Neural cell (in vitro differentiated cells): ENCODE measurements around the gene ARFGAP1. TPM values are rescaled to one million over a fixed set of nuclear protein-coding genes. Genes with fewer than 3 reads are reported as not detected.
A peak's percentile ranks its signal among the peaks of the same experiment; 100 is the strongest.

Experiments
- H2AFZ ChIP-seq: fragments of 200-600, 300-800 bp; sonication (generic), shearing (Covaris generic); 2 replicates; pipeline ENCODE4 v1.6.0; 2014; ENCODE audit warnings: low read depth, mild to moderate bottlenecking, antibody characterized with exemption, low read length, moderate library complexity
- H3F3A ChIP-seq: fragments of 200-600 bp; shearing (Covaris generic); 2 replicates; pipeline ENCODE4 v1.6.1; 2016; ENCODE audit warnings: mild to moderate bottlenecking, moderate library complexity, mixed read lengths, antibody characterized with exemption, low read length; ENCODE audit not compliant: insufficient read depth, poor library complexity, severe bottlenecking
- H3K27ac ChIP-seq: fragments of 200-600, 300-800 bp; sonication (generic), shearing (Covaris generic); 2 replicates; pipeline ENCODE4 v1.5.1; 2014; ENCODE audit warnings: mild to moderate bottlenecking, low read length, moderate library complexity
- H3K27me3 ChIP-seq: fragments of 300-800, 200-600 bp; sonication (generic), shearing (Covaris generic); 2 replicates; pipeline ENCODE4 v1.6.0; 2014; ENCODE audit warnings: mild to moderate bottlenecking, low read depth, low read length, moderate library complexity; ENCODE audit not compliant: insufficient read depth
- H3K36me3 ChIP-seq: fragments of 300-800, 200-600 bp; sonication (generic), shearing (Covaris generic); 2 replicates; pipeline ENCODE4 v1.5.1; 2014; ENCODE audit warnings: mild to moderate bottlenecking, antibody characterized with exemption, low read length, moderate library complexity; ENCODE audit not compliant: insufficient read depth
- H3K4me2 ChIP-seq: fragments of 300-800, 200-600 bp; sonication (generic), shearing (Covaris generic); 2 replicates; pipeline ENCODE4 v1.6.0; 2014; ENCODE audit warnings: mild to moderate bottlenecking, low read length
- H3K4me3 ChIP-seq: fragments of 300-800, 200-600 bp; sonication (generic), shearing (Covaris generic); 2 replicates; pipeline ENCODE4 v1.5.1; 2014; ENCODE audit warnings: mild to moderate bottlenecking, low read length, moderate library complexity
- H3K79me2 ChIP-seq: fragments of 200-600 bp; shearing (Covaris generic); replicated peaks from 2 replicates; pipeline ENCODE4 v1.6.0; 2014; ENCODE audit warnings: mild to moderate bottlenecking, low read length, moderate library complexity; ENCODE audit not compliant: insufficient read depth
- H3K9ac ChIP-seq: fragments of 300-800, 200-600 bp; sonication (generic), shearing (Covaris generic); 2 replicates; pipeline ENCODE4 v1.6.1; 2016; ENCODE audit warnings: mild to moderate bottlenecking, low read length, mixed read lengths
- H3K9me2 ChIP-seq: fragments of 200-600 bp; shearing (Covaris generic); 2 replicates; pipeline ENCODE4 v1.6.1; 2016; ENCODE audit warnings: mild to moderate bottlenecking, low read length, mixed read lengths; ENCODE audit not compliant: insufficient read depth
- H3K9me3 ChIP-seq: fragments of 200-600, 300-800 bp; sonication (generic), shearing (Covaris generic); 2 replicates; pipeline ENCODE4 v1.6.1; 2016; ENCODE audit warnings: mild to moderate bottlenecking, mixed run types, low read length, moderate library complexity, mixed read lengths
- H4K20me1 ChIP-seq: fragments of 200-600 bp; shearing (Covaris generic); 2 replicates; pipeline ENCODE4 v1.6.1; 2016; ENCODE audit warnings: mild to moderate bottlenecking, mixed run types; ENCODE audit not compliant: insufficient read depth
- EP300 ChIP-seq: fragments of 450-650 bp; conservative IDR thresholded peaks from 2 replicates; pipeline ENCODE4 v1.6.1; 2014; ENCODE audit warnings: antibody characterized with exemption, mild to moderate bottlenecking, moderate library complexity; ENCODE audit not compliant: poor library complexity, severe bottlenecking
- EZH2 ChIP-seq: fragments of 200-600, 300-800 bp; shearing (Covaris generic), sonication (generic); IDR thresholded peaks from 2 replicates; pipeline ENCODE4 v1.6.1; 2014; ENCODE audit warnings: antibody characterized with exemption, low read length, borderline replicate concordance, mild to moderate bottlenecking; ENCODE audit not compliant: insufficient read depth, poor library complexity, severe bottlenecking
- MXI1 ChIP-seq: fragments of 450-650 bp; conservative IDR thresholded peaks from 2 replicates; pipeline ENCODE4 v1.6.1; 2014; ENCODE audit warnings: antibody characterized with exemption, mild to moderate bottlenecking; ENCODE audit not compliant: poor library complexity, severe bottlenecking
- POLR2AphosphoS5 ChIP-seq: IDR thresholded peaks from 2 replicates; pipeline ENCODE4 v1.6.1; 2012
- RAD21 ChIP-seq: fragments of 450-650 bp; conservative IDR thresholded peaks from 2 replicates; pipeline ENCODE4 v1.6.1; 2014; ENCODE audit warnings: antibody characterized with exemption, mild to moderate bottlenecking, moderate library complexity
- SMC3 ChIP-seq: fragments of 450-650 bp; conservative IDR thresholded peaks from 2 replicates; pipeline ENCODE4 v1.6.1; 2014; ENCODE audit warnings: antibody characterized with exemption, mild to moderate bottlenecking, moderate library complexity; ENCODE audit not compliant: poor library complexity
- TAF1 ChIP-seq: IDR thresholded peaks from 2 replicates; pipeline ENCODE4 v1.6.1; 2012; ENCODE audit warnings: low read depth
- polyA plus RNA-seq: library from polyadenylated mRNA; depleted of rRNA; stranded (reverse); fragments of >200 nt; gene quantifications from 2 replicates; pipeline ENCODE4 v1.2.3, GENCODE V29; 2014
- TF ChIP-seq, protein P1 (sequence below): IDR thresholded peaks from 2 replicates; pipeline ENCODE4 v1.6.1; 2012; ENCODE audit warnings: borderline replicate concordance
- TF ChIP-seq, protein P2 (sequence below): fragments of 450-650 bp; IDR thresholded peaks from 2 replicates; pipeline ENCODE4 v1.5.1; 2014; ENCODE audit warnings: antibody characterized with exemption, mild to moderate bottlenecking, moderate library complexity; ENCODE audit not compliant: poor library complexity, severe bottlenecking

ARFGAP1 gene
- polyA plus RNA-seq, 1 donor from 2014 or later, result 70.2 TPM

DNA sequence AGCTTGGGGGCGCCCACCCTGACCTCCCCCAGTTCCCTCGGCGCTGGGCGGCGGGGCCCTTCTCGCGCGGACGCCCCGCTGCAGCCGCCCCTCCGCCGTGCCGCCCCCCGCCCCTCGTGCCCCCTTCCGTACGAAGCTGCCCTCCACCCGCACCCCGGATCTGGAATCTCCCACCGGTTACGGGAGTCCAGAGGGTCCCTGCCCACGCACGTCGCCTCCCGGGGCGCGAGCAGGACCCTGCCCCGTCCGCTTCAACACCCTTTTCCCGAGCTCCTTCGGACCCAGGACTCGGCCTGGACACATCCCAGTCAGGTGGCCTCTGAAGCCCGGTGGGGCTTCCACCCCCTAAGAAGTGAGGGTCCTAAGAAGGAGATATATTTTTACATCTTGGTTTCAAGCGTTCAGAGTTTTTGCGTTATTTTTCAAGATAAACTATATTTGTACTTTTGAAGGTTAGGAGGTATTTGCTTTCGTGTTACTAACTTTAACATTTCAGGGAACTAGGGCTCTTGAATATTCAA lies 506 bp downstream of the ARFGAP1 start:
- no peaks in the 10 kb centered on the region for H4K20me1 ChIP-seq
- TF ChIP-seq EZH2 (no peak), SMC3 (no peak), EP300 (no peak), RAD21 (no peak), POLR2AphosphoS5 (no peak), TAF1 (no peak), MXI1 (no peak)
- TF ChIP-seq, protein P1, sequence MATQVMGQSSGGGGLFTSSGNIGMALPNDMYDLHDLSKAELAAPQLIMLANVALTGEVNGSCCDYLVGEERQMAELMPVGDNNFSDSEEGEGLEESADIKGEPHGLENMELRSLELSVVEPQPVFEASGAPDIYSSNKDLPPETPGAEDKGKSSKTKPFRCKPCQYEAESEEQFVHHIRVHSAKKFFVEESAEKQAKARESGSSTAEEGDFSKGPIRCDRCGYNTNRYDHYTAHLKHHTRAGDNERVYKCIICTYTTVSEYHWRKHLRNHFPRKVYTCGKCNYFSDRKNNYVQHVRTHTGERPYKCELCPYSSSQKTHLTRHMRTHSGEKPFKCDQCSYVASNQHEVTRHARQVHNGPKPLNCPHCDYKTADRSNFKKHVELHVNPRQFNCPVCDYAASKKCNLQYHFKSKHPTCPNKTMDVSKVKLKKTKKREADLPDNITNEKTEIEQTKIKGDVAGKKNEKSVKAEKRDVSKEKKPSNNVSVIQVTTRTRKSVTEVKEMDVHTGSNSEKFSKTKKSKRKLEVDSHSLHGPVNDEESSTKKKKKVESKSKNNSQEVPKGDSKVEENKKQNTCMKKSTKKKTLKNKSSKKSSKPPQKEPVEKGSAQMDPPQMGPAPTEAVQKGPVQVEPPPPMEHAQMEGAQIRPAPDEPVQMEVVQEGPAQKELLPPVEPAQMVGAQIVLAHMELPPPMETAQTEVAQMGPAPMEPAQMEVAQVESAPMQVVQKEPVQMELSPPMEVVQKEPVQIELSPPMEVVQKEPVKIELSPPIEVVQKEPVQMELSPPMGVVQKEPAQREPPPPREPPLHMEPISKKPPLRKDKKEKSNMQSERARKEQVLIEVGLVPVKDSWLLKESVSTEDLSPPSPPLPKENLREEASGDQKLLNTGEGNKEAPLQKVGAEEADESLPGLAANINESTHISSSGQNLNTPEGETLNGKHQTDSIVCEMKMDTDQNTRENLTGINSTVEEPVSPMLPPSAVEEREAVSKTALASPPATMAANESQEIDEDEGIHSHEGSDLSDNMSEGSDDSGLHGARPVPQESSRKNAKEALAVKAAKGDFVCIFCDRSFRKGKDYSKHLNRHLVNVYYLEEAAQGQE, result no peak
- TF ChIP-seq, protein P2, sequence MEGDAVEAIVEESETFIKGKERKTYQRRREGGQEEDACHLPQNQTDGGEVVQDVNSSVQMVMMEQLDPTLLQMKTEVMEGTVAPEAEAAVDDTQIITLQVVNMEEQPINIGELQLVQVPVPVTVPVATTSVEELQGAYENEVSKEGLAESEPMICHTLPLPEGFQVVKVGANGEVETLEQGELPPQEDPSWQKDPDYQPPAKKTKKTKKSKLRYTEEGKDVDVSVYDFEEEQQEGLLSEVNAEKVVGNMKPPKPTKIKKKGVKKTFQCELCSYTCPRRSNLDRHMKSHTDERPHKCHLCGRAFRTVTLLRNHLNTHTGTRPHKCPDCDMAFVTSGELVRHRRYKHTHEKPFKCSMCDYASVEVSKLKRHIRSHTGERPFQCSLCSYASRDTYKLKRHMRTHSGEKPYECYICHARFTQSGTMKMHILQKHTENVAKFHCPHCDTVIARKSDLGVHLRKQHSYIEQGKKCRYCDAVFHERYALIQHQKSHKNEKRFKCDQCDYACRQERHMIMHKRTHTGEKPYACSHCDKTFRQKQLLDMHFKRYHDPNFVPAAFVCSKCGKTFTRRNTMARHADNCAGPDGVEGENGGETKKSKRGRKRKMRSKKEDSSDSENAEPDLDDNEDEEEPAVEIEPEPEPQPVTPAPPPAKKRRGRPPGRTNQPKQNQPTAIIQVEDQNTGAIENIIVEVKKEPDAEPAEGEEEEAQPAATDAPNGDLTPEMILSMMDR, result no peak
- H3F3A ChIP-seq, result no peaks in the 10 kb centered on the region
- peak overlapping the region; percentile 80 for H3K4me2 ChIP-seq
- peaks cover 30% of the 10 kb centered on the region for H3K79me2 ChIP-seq
- no peaks in the 10 kb centered on the region for H3K36me3 ChIP-seq
- no peaks in the 10 kb centered on the region for H3K9me2 ChIP-seq
- peak overlapping the region; percentile 91 for H3K4me3 ChIP-seq
- H3K27ac ChIP-seq, result no peak overlapping the region
- no peak overlapping the region for H2AFZ ChIP-seq
- H3K27me3 ChIP-seq, result no peaks in the 10 kb centered on the region
- no peaks in the 10 kb centered on the region for H3K9me3 ChIP-seq
- H3K9ac ChIP-seq, result peak overlapping the region; percentile 76

DNA sequence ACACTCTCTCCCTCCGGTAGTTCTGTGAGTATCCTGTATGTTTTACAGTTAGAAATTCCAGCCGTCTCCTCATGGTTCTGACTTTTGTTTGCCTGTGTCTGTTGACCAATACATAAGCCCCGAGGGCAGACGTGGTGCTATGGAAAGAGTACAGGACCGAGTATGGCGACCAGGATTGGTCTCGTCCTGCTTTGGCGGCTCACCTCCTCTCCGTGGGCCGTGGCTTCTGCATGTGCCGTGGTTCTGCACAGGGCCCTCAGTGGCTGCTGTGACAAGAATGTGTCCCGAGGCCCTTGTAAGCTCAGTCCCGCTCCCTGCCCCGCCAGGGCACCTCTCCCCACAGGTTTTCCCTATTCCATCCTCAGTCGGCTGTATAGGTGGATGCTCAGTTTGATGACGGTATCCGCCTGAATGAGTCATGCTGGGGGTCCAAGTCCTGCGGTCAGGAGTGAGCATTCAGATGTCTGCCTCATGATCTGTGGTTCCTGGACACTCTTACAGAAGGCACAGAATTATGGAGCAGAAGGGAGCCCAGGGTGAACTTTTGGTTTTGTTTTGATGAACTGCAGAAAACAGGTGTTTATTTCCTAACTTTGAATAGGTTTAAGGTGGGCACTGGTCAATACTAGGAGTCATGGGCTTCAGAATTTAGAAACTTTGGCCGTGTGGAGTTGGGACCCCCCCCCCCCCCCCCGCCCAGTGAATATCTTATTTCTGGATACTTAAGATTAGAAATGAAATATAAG lies 1.2 kb downstream of the ARFGAP1 start:
- no peaks in the 10 kb centered on the region for H3K36me3 ChIP-seq
- H2AFZ ChIP-seq, result no peak overlapping the region

More for the DNA sequence above, 1.2 kb downstream of the ARFGAP1 start:
- H3K4me3 ChIP-seq, result peak overlapping the region; percentile 91
- H3K4me2 ChIP-seq, result peak overlapping the region; percentile 80
- no peaks in the 10 kb centered on the region for H3K27me3 ChIP-seq
- no peaks in the 10 kb centered on the region for H3F3A ChIP-seq
- H3K9me3 ChIP-seq, result no peaks in the 10 kb centered on the region
- H3K9me2 ChIP-seq, result no peaks in the 10 kb centered on the region
- no peaks in the 10 kb centered on the region for H4K20me1 ChIP-seq
- H3K27ac ChIP-seq, result no peak overlapping the region
- peaks cover 30% of the 10 kb centered on the region for H3K79me2 ChIP-seq
- no peak for TF ChIP-seq RAD21
- TF ChIP-seq POLR2AphosphoS5, result no peak
- TF ChIP-seq, protein P1, result no peak
- TF ChIP-seq MXI1, result no peak
- no peak for TF ChIP-seq EP300
- TF ChIP-seq EZH2, result no peak
- TF ChIP-seq, protein P2, result no peak
- TF ChIP-seq TAF1, result no peak
- TF ChIP-seq SMC3, result no peak
- peak overlapping the region; percentile 76 for H3K9ac ChIP-seq
